Sigmoid colon (tissue), 3 donors: Measurements from ENCODE around the gene EPHA4.

ENCODE experiments used
- CTCF ChIP-seq, 4 experiments: fragments of 450-650 bp in 3 of 4; fragments of 200-600 bp in 1 of 4; IDR thresholded peaks; one replicate each; pipeline ENCODE4 v1.5.1; 2016 to 2019; ENCODE audit warnings: antibody characterized with exemption in 4 of 4, mild to moderate bottlenecking in 3 of 4, moderate library complexity in 2 of 4
- POLR2A ChIP-seq, 2 donors: fragments of 450-650 bp; IDR thresholded peaks; one replicate each; pipeline ENCODE4 v1.6.1; 2016; ENCODE audit warnings: antibody characterized with exemption in 2 of 2, mild to moderate bottlenecking in 2 of 2, moderate library complexity in 2 of 2

DNA sequence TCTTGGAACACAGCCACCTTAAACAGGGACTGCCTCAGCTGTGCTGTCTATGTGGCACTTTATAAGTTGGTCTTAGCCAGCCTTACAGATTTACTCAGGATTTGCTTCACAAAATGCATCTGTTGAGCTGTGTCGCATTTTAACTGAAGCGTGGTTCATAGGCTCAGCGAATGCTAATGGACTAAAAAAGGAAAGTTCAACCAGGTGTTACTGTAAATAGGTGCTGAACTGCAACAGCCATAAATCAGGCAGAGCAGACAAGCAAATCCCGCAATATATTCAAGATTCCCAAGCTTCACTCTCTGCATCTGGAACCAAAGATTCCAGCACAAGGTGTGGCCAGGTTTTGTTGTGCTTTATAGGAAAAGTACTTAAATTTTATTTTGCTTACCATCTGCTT lies 130.0 kb downstream of the EPHA4 start:
- TF ChIP-seq POLR2A (IDR thresholded peaks at IDR 0.05) (no peak), CTCF (IDR thresholded peaks at IDR 0.05) (no peak)
